ENCODE data around the gene MYO18B.

Gene MYO18B

GRCh38 chr22:25817092-25817943 lies 75.3 kb downstream of the MYO18B start:
- no peak for DNase-seq (ENCODE audit: low read depth in 3 of 3, low spot score in 1 of 3)

- DNase-seq (ENCODE audit: low read depth in 3 of 3, low spot score in 1 of 3), result no peak
These were observed 76.6 kb downstream of the MYO18B start for GRCh38 chr22:25818541-25818940.

- no peak for DNase-seq (ENCODE audit: low read depth in 3 of 3, low spot score in 1 of 3)
These were observed 80.4 kb downstream of the MYO18B start for GRCh38 chr22:25822344-25822743.

GRCh38 chr22:25823276-25823675 lies 81.3 kb downstream of the MYO18B start:
- no peak for DNase-seq (ENCODE audit: low read depth in 3 of 3, low spot score in 1 of 3)

- no peak for DNase-seq (ENCODE audit: low read depth in 3 of 3, low spot score in 1 of 3)
These were observed 82.9 kb downstream of the MYO18B start for GRCh38 chr22:25824828-25825423.

GRCh38 chr22:25827415-25827814 lies 85.4 kb downstream of the MYO18B start:
- no peak for DNase-seq (ENCODE audit: low read depth in 3 of 3, low spot score in 1 of 3)

- DNase-seq (ENCODE audit: low read depth in 3 of 3, low spot score in 1 of 3), result no peak
These were observed 86.4 kb downstream of the MYO18B start for GRCh38 chr22:25828422-25828821.

GRCh38 chr22:25829237-25829636 lies 87.2 kb downstream of the MYO18B start:
- DNase-seq (ENCODE audit: low read depth in 3 of 3, low spot score in 1 of 3), result no peak

GRCh38 chr22:25829808-25830777 lies 88.1 kb downstream of the MYO18B start:
- DNase-seq (ENCODE audit: low read depth in 3 of 3, low spot score in 1 of 3), result no peak

- DNase-seq (ENCODE audit: low read depth in 3 of 3, low spot score in 1 of 3), result no peak
These were observed 91.1 kb downstream of the MYO18B start for GRCh38 chr22:25833091-25833490.

- no peak for DNase-seq (ENCODE audit: low read depth in 3 of 3, low spot score in 1 of 3)
These were observed 91.7 kb downstream of the MYO18B start for GRCh38 chr22:25833676-25834075.

GRCh38 chr22:25834490-25834889 lies 92.5 kb downstream of the MYO18B start:
- no peak for DNase-seq (ENCODE audit: low read depth in 3 of 3, low spot score in 1 of 3)

GRCh38 chr22:25835348-25835747 lies 93.4 kb downstream of the MYO18B start:
- DNase-seq (ENCODE audit: low read depth in 3 of 3, low spot score in 1 of 3), result no peak

GRCh38 chr22:25837288-25837900 lies 95.4 kb downstream of the MYO18B start:
- DNase-seq (ENCODE audit: low read depth in 3 of 3, low spot score in 1 of 3), result no peak

- DNase-seq (ENCODE audit: low read depth in 3 of 3, low spot score in 1 of 3), result no peak
These were observed 97.2 kb downstream of the MYO18B start for GRCh38 chr22:25838960-25839741.

- no peak for DNase-seq (ENCODE audit: low read depth in 3 of 3, low spot score in 1 of 3)
These were observed 97.8 kb downstream of the MYO18B start for GRCh38 chr22:25839755-25840154.

GRCh38 chr22:25840167-25840566 lies 98.2 kb downstream of the MYO18B start:
- DNase-seq (ENCODE audit: low read depth in 3 of 3, low spot score in 1 of 3), result no peak

GRCh38 chr22:25840891-25841290 lies 98.9 kb downstream of the MYO18B start:
- no peak for DNase-seq (ENCODE audit: low read depth in 3 of 3, low spot score in 1 of 3)

- DNase-seq (ENCODE audit: low read depth in 3 of 3, low spot score in 1 of 3), result no peak
These were observed 99.8 kb downstream of the MYO18B start for GRCh38 chr22:25841775-25842174.

GRCh38 chr22:25843660-25844405 lies 101.8 kb downstream of the MYO18B start:
- DNase-seq (ENCODE audit: low read depth in 3 of 3, low spot score in 1 of 3), result no peak

Measured in stimulated activated CD4-positive, alpha-beta T cell treated with anti-CD3 and anti-CD28 coated beads, TNF-alpha, amount 100 ng/mL, for 1 hour (primary cell).